GM12878 (cell line): Measurements from ENCODE around the gene KRT4. TPM values are rescaled to one million over a fixed set of nuclear protein-coding genes. Genes with fewer than 3 reads are reported as not detected.

Source experiments
- IRF4 ChIP-seq: IDR thresholded peaks from 2 replicates; pipeline ENCODE4 v1.6.1; 2011; ENCODE audit warnings: low read depth, low read length
- polyA plus RNA-seq, 11 experiments: library from polyadenylated mRNA; depleted of rRNA in 4 of 11; unstranded in 6 of 11; stranded (reverse) in 5 of 11; fragments of >200 nt; fragmentation: Nextera tagmentation in 4 of 11; fragmentation: Illumina TruSeq in 1 of 11; extraction: Ambion mirVana in 4 of 11; extraction: Trizol in 1 of 11; gene quantifications; 1 replicate in 1 of 11; 2 replicates in 10 of 11; pipeline versions ENCODE4 v1.2.1 to v1.2.3, GENCODE V29; 2011 to 2016; ENCODE audit warnings: inconsistent platforms in 2 of 11, missing spikeins in 2 of 11, low read depth in 1 of 11
- total RNA-seq, 4 experiments: library from RNA; depleted of rRNA in 3 of 4; stranded (reverse); fragments of >200 nt in 3 of 4; fragmentation: Illumina TruSeq in 1 of 4; extraction: Trizol in 1 of 4; gene quantifications; 2 replicates each; pipeline versions ENCODE4 v1.2.1 to v1.2.3, GENCODE V29; 2013 to 2021
- TF ChIP-seq, protein P1 (sequence below): fragments of 450-650 bp; IDR thresholded peaks from 2 replicates; pipeline ENCODE4 v1.6.1; 2014; ENCODE audit warnings: mild to moderate bottlenecking
- TF ChIP-seq, protein P2 (sequence below): IDR thresholded peaks from 2 replicates; pipeline ENCODE4 v1.6.1; 2012; ENCODE audit warnings: low read length, inconsistent platforms
- TF ChIP-seq, protein P3 (sequence below): IDR thresholded peaks from 2 replicates; pipeline ENCODE4 v1.6.1; 2012; ENCODE audit warnings: mild to moderate bottlenecking, low read depth, low read length

Gene KRT4
- total and polyA plus RNA-seq, 10 of the 15 experiments (the other 5 are each of a cell fraction or from before 2014, with no cell fraction given), result not detected

DNA sequence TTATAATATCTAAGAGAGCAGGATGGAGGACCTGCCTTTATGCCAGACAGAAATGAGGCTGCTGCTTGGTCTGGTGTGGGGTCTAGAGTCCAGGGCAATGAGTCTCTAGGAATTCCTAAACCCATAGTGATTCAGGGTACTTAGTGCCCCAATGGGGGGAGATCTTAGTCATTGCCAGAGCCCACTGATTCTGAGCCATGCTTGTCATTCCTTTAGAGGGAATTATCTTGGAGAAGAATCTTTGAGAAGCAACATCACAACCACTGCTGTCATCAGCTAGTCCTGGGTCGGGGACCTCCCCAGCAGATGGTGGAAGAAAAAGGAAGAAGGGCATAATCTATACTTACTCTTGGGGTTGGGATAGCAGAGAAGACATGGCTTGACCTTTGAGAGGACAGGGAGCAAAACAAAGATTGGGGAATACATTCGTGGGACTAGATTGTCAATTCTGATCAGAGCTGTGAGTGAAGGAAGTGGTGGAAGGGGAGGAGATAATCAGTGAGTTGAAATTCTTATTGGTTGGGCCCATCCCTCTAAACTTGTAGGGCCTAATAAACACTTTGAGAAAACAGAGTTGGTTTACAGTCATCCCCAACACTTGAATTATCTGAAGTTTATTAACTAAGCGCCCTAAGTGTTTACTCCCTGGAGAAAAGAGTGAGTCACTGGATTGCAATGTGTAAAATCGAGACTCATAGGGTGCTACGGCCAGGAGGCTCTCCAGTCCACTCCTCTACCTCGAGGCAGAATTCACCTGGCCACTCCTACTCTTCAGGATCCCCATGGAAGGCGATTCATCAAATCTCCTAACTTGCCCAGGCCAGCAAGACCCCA, 15.0 kb downstream of the KRT4 start (continued):
- TF ChIP-seq, protein P1, sequence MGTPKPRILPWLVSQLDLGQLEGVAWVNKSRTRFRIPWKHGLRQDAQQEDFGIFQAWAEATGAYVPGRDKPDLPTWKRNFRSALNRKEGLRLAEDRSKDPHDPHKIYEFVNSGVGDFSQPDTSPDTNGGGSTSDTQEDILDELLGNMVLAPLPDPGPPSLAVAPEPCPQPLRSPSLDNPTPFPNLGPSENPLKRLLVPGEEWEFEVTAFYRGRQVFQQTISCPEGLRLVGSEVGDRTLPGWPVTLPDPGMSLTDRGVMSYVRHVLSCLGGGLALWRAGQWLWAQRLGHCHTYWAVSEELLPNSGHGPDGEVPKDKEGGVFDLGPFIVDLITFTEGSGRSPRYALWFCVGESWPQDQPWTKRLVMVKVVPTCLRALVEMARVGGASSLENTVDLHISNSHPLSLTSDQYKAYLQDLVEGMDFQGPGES, result no peak
- no peak for TF ChIP-seq IRF4
- TF ChIP-seq, protein P2, sequence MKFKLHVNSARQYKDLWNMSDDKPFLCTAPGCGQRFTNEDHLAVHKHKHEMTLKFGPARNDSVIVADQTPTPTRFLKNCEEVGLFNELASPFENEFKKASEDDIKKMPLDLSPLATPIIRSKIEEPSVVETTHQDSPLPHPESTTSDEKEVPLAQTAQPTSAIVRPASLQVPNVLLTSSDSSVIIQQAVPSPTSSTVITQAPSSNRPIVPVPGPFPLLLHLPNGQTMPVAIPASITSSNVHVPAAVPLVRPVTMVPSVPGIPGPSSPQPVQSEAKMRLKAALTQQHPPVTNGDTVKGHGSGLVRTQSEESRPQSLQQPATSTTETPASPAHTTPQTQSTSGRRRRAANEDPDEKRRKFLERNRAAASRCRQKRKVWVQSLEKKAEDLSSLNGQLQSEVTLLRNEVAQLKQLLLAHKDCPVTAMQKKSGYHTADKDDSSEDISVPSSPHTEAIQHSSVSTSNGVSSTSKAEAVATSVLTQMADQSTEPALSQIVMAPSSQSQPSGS, result no peak
- TF ChIP-seq, protein P3, sequence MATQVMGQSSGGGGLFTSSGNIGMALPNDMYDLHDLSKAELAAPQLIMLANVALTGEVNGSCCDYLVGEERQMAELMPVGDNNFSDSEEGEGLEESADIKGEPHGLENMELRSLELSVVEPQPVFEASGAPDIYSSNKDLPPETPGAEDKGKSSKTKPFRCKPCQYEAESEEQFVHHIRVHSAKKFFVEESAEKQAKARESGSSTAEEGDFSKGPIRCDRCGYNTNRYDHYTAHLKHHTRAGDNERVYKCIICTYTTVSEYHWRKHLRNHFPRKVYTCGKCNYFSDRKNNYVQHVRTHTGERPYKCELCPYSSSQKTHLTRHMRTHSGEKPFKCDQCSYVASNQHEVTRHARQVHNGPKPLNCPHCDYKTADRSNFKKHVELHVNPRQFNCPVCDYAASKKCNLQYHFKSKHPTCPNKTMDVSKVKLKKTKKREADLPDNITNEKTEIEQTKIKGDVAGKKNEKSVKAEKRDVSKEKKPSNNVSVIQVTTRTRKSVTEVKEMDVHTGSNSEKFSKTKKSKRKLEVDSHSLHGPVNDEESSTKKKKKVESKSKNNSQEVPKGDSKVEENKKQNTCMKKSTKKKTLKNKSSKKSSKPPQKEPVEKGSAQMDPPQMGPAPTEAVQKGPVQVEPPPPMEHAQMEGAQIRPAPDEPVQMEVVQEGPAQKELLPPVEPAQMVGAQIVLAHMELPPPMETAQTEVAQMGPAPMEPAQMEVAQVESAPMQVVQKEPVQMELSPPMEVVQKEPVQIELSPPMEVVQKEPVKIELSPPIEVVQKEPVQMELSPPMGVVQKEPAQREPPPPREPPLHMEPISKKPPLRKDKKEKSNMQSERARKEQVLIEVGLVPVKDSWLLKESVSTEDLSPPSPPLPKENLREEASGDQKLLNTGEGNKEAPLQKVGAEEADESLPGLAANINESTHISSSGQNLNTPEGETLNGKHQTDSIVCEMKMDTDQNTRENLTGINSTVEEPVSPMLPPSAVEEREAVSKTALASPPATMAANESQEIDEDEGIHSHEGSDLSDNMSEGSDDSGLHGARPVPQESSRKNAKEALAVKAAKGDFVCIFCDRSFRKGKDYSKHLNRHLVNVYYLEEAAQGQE, result no peak
